OCI-LY3 (cell line): Measurements from ENCODE around the gene APOL4.

Source experiments
- EZH2phosphoT487 ChIP-seq: fragments of 200-600 bp; shearing (Covaris generic); IDR thresholded peaks from 2 replicates; pipeline ENCODE4 v1.6.1; 2018; ENCODE audit warnings: antibody characterized with exemption, mixed run types, low read depth
- TF ChIP-seq, protein P1 (sequence below): fragments of 200-600, 300-600 bp; sonication (generic); IDR thresholded peaks from 2 replicates; pipeline ENCODE4 v1.5.1; 2014; ENCODE audit warnings: antibody characterized with exemption, low read length, low read depth

DNA sequence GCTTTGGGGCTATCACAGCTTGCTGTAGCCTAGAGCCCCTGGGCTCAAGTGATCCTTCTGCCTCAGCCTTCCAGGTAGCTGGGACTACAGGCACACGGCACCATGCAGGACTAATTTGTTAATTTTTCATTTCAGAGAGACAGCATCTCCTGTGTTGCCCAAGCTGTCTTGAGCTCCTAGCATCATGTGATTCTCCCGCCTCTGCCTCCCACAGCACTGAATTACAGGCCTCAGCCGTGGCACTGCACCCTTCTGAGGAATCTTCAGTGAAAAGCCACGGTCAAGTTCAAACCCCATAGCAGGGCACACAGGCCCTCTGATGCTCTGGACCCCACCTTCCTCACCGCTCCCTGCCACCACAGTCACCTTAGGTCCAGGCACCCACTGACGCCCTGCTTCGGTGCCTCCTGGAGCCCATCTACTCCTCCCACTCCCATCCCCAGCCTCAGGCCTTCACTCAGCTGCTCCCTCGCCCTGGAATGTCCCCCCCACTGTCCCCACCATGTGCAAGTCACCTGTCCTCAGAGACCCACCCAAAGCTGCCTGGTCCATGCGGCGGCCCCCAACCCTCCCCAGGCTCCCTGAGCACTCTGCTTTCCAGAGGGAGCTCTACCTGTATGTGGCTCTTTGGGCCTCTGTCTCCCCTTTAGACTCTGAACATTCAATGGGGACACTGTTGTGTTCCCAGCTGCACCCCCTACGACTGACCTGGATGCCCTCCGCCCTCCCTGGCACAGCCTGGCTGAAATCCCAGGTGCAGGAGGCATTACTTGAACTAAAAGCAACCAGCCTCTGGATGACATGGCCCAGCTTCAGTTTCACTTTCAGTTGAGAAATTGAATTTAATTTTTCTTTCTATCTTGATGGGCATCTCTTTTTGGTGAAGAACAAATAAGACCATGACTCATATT is 36.1 kb upstream of the APOL4 start:
- TF ChIP-seq, protein P1, sequence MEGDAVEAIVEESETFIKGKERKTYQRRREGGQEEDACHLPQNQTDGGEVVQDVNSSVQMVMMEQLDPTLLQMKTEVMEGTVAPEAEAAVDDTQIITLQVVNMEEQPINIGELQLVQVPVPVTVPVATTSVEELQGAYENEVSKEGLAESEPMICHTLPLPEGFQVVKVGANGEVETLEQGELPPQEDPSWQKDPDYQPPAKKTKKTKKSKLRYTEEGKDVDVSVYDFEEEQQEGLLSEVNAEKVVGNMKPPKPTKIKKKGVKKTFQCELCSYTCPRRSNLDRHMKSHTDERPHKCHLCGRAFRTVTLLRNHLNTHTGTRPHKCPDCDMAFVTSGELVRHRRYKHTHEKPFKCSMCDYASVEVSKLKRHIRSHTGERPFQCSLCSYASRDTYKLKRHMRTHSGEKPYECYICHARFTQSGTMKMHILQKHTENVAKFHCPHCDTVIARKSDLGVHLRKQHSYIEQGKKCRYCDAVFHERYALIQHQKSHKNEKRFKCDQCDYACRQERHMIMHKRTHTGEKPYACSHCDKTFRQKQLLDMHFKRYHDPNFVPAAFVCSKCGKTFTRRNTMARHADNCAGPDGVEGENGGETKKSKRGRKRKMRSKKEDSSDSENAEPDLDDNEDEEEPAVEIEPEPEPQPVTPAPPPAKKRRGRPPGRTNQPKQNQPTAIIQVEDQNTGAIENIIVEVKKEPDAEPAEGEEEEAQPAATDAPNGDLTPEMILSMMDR = no peak
- no peak for TF ChIP-seq EZH2phosphoT487
